H1 (cell line): ENCODE data around the gene RFX3. TPM values are rescaled to one million over a fixed set of nuclear protein-coding genes. Genes with fewer than 3 reads are reported as not detected.

Source experiments
- CTCF ChIA-PET: fragments of 300-600 bp; sonication (Branson Sonifier 250); formaldehyde crosslinking; loops from one replicate; lab custom pipeline; 2021; ENCODE audit not compliant: partially characterized antibody; lab: Charles Lee
- POLR2A ChIA-PET: fragments of 300-600 bp; sonication (Branson Sonifier 250); formaldehyde crosslinking; loops from one replicate; lab custom pipeline; 2021; ENCODE audit warnings: inconsistent platforms; ENCODE audit not compliant: partially characterized antibody; lab: Charles Lee
- DNase-seq, 2 experiments: peaks; one replicate each; pipeline versions ENCODE4 v3.0.0 to v3.0.0-alpha.2; 2010 to 2022; ENCODE audit warnings: low spot score in 2 of 2, low read depth in 1 of 2, mixed read lengths in 1 of 2
- FAIRE-seq: peaks from 2 replicates; lab custom pipeline; 2011; peaks lifted over from hg19 to GRCh38; lab: Jason Lieb, UNC
- H2AFZ ChIP-seq: 2 replicates; pipeline ENCODE4 v1.8.1; 2012; ENCODE audit warnings: low read length, inconsistent platforms
- H2AK5ac ChIP-seq: 2 replicates; pipeline ENCODE4 v1.6.1; 2013; ENCODE audit warnings: low read depth, low read length
- H2BK120ac ChIP-seq: replicated peaks from 2 replicates; pipeline ENCODE3; 2013; ENCODE audit warnings: low read depth, low read length, inconsistent platforms
- H2BK12ac ChIP-seq: 2 replicates; pipeline ENCODE4 v1.6.1; 2013; ENCODE audit warnings: low read depth, low read length
- H2BK15ac ChIP-seq: 2 replicates; pipeline ENCODE4 v1.6.1; 2013; ENCODE audit warnings: low read length
- H2BK20ac ChIP-seq: 2 replicates; pipeline ENCODE4 v1.6.1; 2013; ENCODE audit warnings: low read length
- H2BK5ac ChIP-seq: 2 replicates; pipeline ENCODE4 v1.6.1; 2013; ENCODE audit warnings: low read depth, low read length
- H3K14ac ChIP-seq: 2 replicates; pipeline ENCODE4 v1.6.1; 2013; ENCODE audit warnings: inconsistent platforms; ENCODE audit not compliant: insufficient read length
- H3K18ac ChIP-seq: 2 replicates; pipeline ENCODE4 v1.6.1; 2013; ENCODE audit warnings: low read length; ENCODE audit errors: extremely low read depth
- H3K23ac ChIP-seq: 2 replicates; pipeline ENCODE4 v1.6.1; 2013; ENCODE audit warnings: inconsistent platforms; ENCODE audit not compliant: insufficient read length
- H3K23me2 ChIP-seq: 2 replicates; pipeline ENCODE4 v1.6.1; 2013; ENCODE audit warnings: low read depth, low read length
- H3K27ac ChIP-seq: 2 replicates; pipeline ENCODE4 v1.6.1; 2011; ENCODE audit warnings: low read depth, low read length, inconsistent platforms
- H3K27me3 ChIP-seq, 4 experiments: replicated peaks in 1 of 4; 1 replicate in 1 of 4; 2 replicates in 3 of 4; pipeline versions ENCODE4 v1.6.1 to v1.8.1; 2011 to 2013; ENCODE audit warnings: low read length in 3 of 4, mild to moderate bottlenecking in 3 of 4, inconsistent platforms in 2 of 4, mixed read lengths in 2 of 4, moderate library complexity in 1 of 4; ENCODE audit not compliant: control insufficient read depth in 3 of 4, insufficient read depth in 3 of 4; ENCODE audit errors: extremely low read depth in 1 of 4
- H3K36me3 ChIP-seq, 4 experiments: 2 replicates each; pipeline versions ENCODE4 v1.6.1 to v1.8.1; 2011 to 2013; ENCODE audit warnings: mild to moderate bottlenecking in 4 of 4, low read length in 3 of 4, moderate library complexity in 2 of 4, control low read depth in 1 of 4, inconsistent platforms in 1 of 4; ENCODE audit not compliant: insufficient read depth in 4 of 4, control insufficient read depth in 2 of 4
- H3K4ac ChIP-seq: replicated peaks from 2 replicates; pipeline ENCODE3; 2013; ENCODE audit warnings: low read length, low read depth, mixed read lengths, inconsistent platforms; ENCODE audit not compliant: insufficient read length
- H3K4me1 ChIP-seq, 4 experiments: replicated peaks in 1 of 4; 1 replicate in 1 of 4; 2 replicates in 3 of 4; pipeline versions ENCODE4 v1.6.1 to v1.8.1; 2011 to 2013; ENCODE audit warnings: low read length in 3 of 4, inconsistent platforms in 2 of 4, mixed read lengths in 1 of 4; ENCODE audit not compliant: insufficient read depth in 4 of 4, control insufficient read depth in 3 of 4
- H3K4me2 ChIP-seq, 2 experiments: 2 replicates each; pipeline versions ENCODE4 v1.6.1 to v1.8.1; 2011 to 2013; ENCODE audit warnings: low read depth in 2 of 2, low read length in 2 of 2, control low read depth in 1 of 2, inconsistent platforms in 1 of 2, mild to moderate bottlenecking in 1 of 2; ENCODE audit not compliant: insufficient read depth in 1 of 2
- H3K4me3 ChIP-seq, 4 experiments: fragments of 200-600, 300-600 bp in 1 of 4; sonication (generic), shearing (Covaris generic), sonication (Bioruptor Twin) in 1 of 4; 2 replicates each; pipeline versions ENCODE4 v1.5.1 to v1.8.1; 2011 to 2016; ENCODE audit warnings: low read length in 4 of 4, low read depth in 3 of 4, control low read depth in 2 of 4, inconsistent platforms in 2 of 4, mild to moderate bottlenecking in 2 of 4, mixed read lengths in 1 of 4, moderate library complexity in 1 of 4; ENCODE audit not compliant: insufficient read depth in 2 of 4; ENCODE audit errors: extremely low read depth in 1 of 4
- H3K56ac ChIP-seq: replicated peaks from 2 replicates; pipeline ENCODE3; 2013; ENCODE audit warnings: low read depth, mild to moderate bottlenecking, mixed read lengths, low read length, inconsistent platforms; ENCODE audit not compliant: insufficient read length
- H3K79me1 ChIP-seq: 2 replicates; pipeline ENCODE4 v1.6.1; 2013; ENCODE audit warnings: low read depth, low read length, control low read depth
- H3K79me2 ChIP-seq, 2 experiments: 2 replicates each; pipeline versions ENCODE4 v1.6.1 to v1.8.1; 2012 to 2013; ENCODE audit warnings: low read length in 2 of 2, mild to moderate bottlenecking in 2 of 2, inconsistent platforms in 1 of 2; ENCODE audit not compliant: insufficient read depth in 2 of 2, control insufficient read depth in 1 of 2
- H3K9ac ChIP-seq, 4 experiments: replicated peaks in 1 of 4; 1 replicate in 1 of 4; 2 replicates in 3 of 4; pipeline versions ENCODE4 v1.6.1 to v1.8.1; 2011 to 2013; ENCODE audit warnings: low read depth in 3 of 4, low read length in 3 of 4, control low read depth in 2 of 4, mild to moderate bottlenecking in 2 of 4, moderate library complexity in 2 of 4, inconsistent platforms in 1 of 4; ENCODE audit errors: extremely low read depth in 1 of 4
- H3K9me3 ChIP-seq, 2 experiments: 2 replicates each; pipeline versions ENCODE4 v1.6.1 to v1.8.1; 2012 to 2013; ENCODE audit warnings: mild to moderate bottlenecking in 2 of 2, moderate library complexity in 2 of 2, control low read depth in 1 of 2, inconsistent platforms in 1 of 2, low read depth in 1 of 2, low read length in 1 of 2, mixed read lengths in 1 of 2; ENCODE audit not compliant: insufficient read depth in 2 of 2
- H4K20me1 ChIP-seq, 2 experiments: replicated peaks in 1 of 2; 2 replicates each; pipeline versions ENCODE3 to v1.8.1; 2011 to 2013; ENCODE audit warnings: inconsistent platforms in 2 of 2, low read length in 2 of 2, mild to moderate bottlenecking in 1 of 2; ENCODE audit not compliant: insufficient read depth in 2 of 2, control insufficient read depth in 1 of 2
- H4K5ac ChIP-seq: 2 replicates; pipeline ENCODE4 v1.6.1; 2013; ENCODE audit warnings: low read length, low read depth, mixed read lengths, inconsistent platforms; ENCODE audit not compliant: insufficient read length
- H4K8ac ChIP-seq: 2 replicates; pipeline ENCODE4 v1.8.0; 2013; ENCODE audit warnings: mild to moderate bottlenecking, moderate library complexity, low read length, inconsistent platforms; ENCODE audit not compliant: insufficient read depth; ENCODE audit errors: extremely low read depth
- H4K91ac ChIP-seq: replicated peaks from 2 replicates; pipeline ENCODE3; 2013; ENCODE audit warnings: low read length, mixed read lengths, inconsistent platforms; ENCODE audit not compliant: insufficient read length
- CBX8 ChIP-seq: fragments of 300-800, 300-1000 bp; sonication (generic); IDR thresholded peaks from 2 replicates; pipeline ENCODE4 v1.7.1; 2016; ENCODE audit warnings: low read depth, low read length, borderline replicate concordance
- CEBPB ChIP-seq: IDR thresholded peaks from 2 replicates; pipeline ENCODE4 v1.6.1; 2012; ENCODE audit warnings: low read depth, low read length
- HDAC6 ChIP-seq: IDR thresholded peaks from one replicate; pipeline ENCODE4 v1.7.1; 2012; ENCODE audit warnings: low read depth, mild to moderate bottlenecking, inconsistent platforms, low read length, moderate library complexity
- SP1 ChIP-seq: IDR thresholded peaks from 2 replicates; pipeline ENCODE4 v1.6.1; 2011; ENCODE audit warnings: low read depth, low read length
- WGBS, 2 experiments: shearing (Covaris generic) in 1 of 2; methylation state at CpG; one replicate each; pipeline versions ENCODE4 v1.1.6 to v1.1.7; 2013 to 2015; ENCODE audit warnings: low lambda C conversion rate in 2 of 2, mixed read lengths in 2 of 2, inconsistent platforms in 1 of 2, low coverage in 1 of 2, missing lambda C conversion rate in 1 of 2; ENCODE audit not compliant: insufficient replicate concordance in 2 of 2, insufficient coverage in 1 of 2, insufficient read length in 1 of 2; ENCODE audit errors: extremely low coverage in 1 of 2, missing lambda C conversion rate in 1 of 2; 5-methylcytosine and 5-hydroxymethylcytosine counted together
- polyA plus RNA-seq, 7 experiments: library from polyadenylated mRNA; depleted of rRNA in 3 of 7; stranded (reverse) in 5 of 7; unstranded in 2 of 7; fragments of >200 nt in 5 of 7; fragments of 200-250 nt in 2 of 7; gene quantifications; 1 replicate in 5 of 7; 2 replicates in 1 of 7; 4 replicates in 1 of 7; pipeline versions ENCODE4 v1.2.1 to v1.2.3, GENCODE V29; 2011 to 2013; ENCODE audit warnings: missing spikeins in 2 of 7, mixed read lengths in 2 of 7
- total RNA-seq: library from RNA; stranded (reverse); fragmentation: NEBNext Ultra II Directional; extraction: Animal tissue kit (Norgen Biotek cat#: 25700); gene quantifications from 2 replicates; pipeline ENCODE4 v1.2.1, GENCODE V29; 2021

Gene RFX3
- total and polyA plus RNA-seq, 2 of the 8 experiments (the other 6 are each of a cell fraction or from before 2014, with no cell fraction given) = 4.9 to 22.6 TPM

DNA sequence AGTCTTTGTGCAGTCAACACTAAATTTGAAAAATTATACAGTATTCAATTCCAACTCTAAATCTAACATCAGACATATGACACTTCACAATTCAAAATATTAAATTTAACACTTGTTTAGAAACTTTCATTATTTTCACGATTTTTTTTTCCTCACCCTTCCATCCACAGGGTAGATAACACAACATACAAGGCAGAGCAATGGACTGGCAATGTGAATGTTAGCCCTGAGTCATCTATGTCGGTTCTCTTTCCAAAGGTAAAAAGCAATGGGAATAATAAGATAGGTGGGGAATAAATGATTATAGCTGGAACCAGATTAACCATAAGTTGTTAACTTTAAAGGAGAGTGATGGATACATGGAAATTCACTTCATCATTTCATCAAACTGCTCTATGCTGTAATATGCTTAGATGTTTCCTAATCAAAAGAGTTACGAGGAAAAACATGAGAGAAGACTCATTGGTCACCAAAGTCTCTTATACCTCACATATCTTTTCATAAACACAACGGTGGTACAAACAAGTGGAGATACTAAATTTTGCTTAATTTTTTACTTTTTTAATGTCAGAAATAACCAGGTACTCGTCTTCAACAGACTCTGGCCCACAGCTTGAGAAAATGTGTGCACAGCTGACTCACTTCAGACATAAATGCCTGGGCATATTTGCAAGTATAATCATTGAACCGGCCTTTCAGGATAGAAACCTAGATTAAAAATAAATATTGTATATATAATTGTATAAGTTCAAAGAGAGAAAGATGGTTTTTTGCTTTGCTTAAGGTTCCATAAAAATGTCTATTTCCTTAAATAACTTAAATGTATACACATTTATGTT is 23.0 kb downstream of the RFX3 start:
- Histone ChIP-seq H2BK15ac (no peak overlapping the region), H2AK5ac (no peak overlapping the region), H2BK20ac (no peak overlapping the region), H3K27ac (no peak overlapping the region), H3K9me3 (no peaks in the 10 kb centered on the region), H3K4ac (no peak overlapping the region), H4K8ac (no peak overlapping the region), H4K5ac (no peak overlapping the region), H3K79me1 (no peaks in the 10 kb centered on the region), H3K4me1 (peaks cover 0 to 6% (median 3%) of the 10 kb centered on the region in 4 experiments; a peak in 3 of 7 replicates), H3K4me3 (no peak overlapping the region), H3K18ac (no peak overlapping the region), H3K23ac (no peak overlapping the region), H2AFZ (no peak overlapping the region), H4K91ac (no peak overlapping the region), H3K79me2 (peaks cover 0 to 26% of the 10 kb centered on the region in 2 experiments; a peak in 2 of 4 replicates), H4K20me1 (peaks cover 0 to 1% of the 10 kb centered on the region in 2 experiments), H3K4me2 (no peak overlapping the region), H2BK5ac (no peak overlapping the region), H3K27me3 (no peaks in the 10 kb centered on the region), H3K9ac (no peak overlapping the region), H3K23me2 (no peaks in the 10 kb centered on the region), H3K56ac (no peak overlapping the region), H3K36me3 (no peaks in the 10 kb centered on the region), H3K14ac (no peak overlapping the region), H2BK12ac (no peak overlapping the region), H2BK120ac (no peak overlapping the region)
- WGBS, 2 experiments = 94% methylated on average over 6 of the region's 6 CpGs; no CpG with 5 or more reads in 1 of the 2 experiments
- ChIA-PET CTCF (interaction anchor here (0.6 to 0.7 kb wide), 2 partner anchors 472 to 530 kb away, joined by 3 read pairs; no protein-coding TSS in a partner anchor), POLR2A (interaction anchor here (1.8 kb wide), 1 partner anchor 24 kb away, joined by 6 read pairs; the partner anchor contains the start of gene RFX3)
- TF ChIP-seq CBX8 = no peak
- TF ChIP-seq HDAC6 = no peak
- TF ChIP-seq CEBPB = no peak
- no peak for TF ChIP-seq SP1
- no peak for DNase-seq
- FAIRE-seq = no peak
